Right lobe of liver (tissue), 6 donors: Measurements from ENCODE around the gene SAYSD1. TPM values are rescaled to one million over a fixed set of nuclear protein-coding genes. Genes with fewer than 3 reads are reported as not detected.
A peak's percentile ranks its signal among the peaks of the same experiment; 100 is the strongest.
"Not testable (repeated sequence)": the region's sequence is repeated elsewhere in the genome, so short reads cannot be mapped to it uniquely, and the experiment has no call there.

Experiments used
- ATAC-seq, 4 donors: fragments of 200-7000 bp; cut with Tn5 transposase; one replicate each; pipeline ENCODE4 v1.9.1; 2020; ENCODE audit warnings: mild to moderate bottlenecking in 4 of 4, moderate library complexity in 4 of 4
- DNase-seq, 3 donors: peaks; one replicate each; pipeline ENCODE4 v3.0.0-alpha.2; 2020
- H3K27ac ChIP-seq, 3 donors: fragments of 200-600 bp; one replicate each; pipeline ENCODE4 v1.8.0; 2022
- H3K27me3 ChIP-seq, 2 donors: fragments of 200-600 bp; one replicate each; pipeline ENCODE4 v1.8.0; 2022
- H3K36me3 ChIP-seq, 4 donors: fragments of 200-600 bp; sonication (generic) in 1 of 4; one replicate each; pipeline versions ENCODE4 v1.5.1 to v1.8.0; 2017 to 2022; ENCODE audit warnings: control low read depth in 1 of 4
- H3K4me1 ChIP-seq, 4 donors: fragments of 200-600 bp; sonication (generic) in 1 of 4; one replicate each; pipeline versions ENCODE4 v1.5.1 to v1.8.0; 2017 to 2022; ENCODE audit warnings: control low read depth in 1 of 4
- H3K4me3 ChIP-seq, 3 donors: fragments of 200-600 bp; one replicate each; pipeline ENCODE4 v1.8.0; 2022
- H3K9me3 ChIP-seq, 4 donors: fragments of 200-600 bp; sonication (generic) in 1 of 4; one replicate each; pipeline versions ENCODE4 v1.5.1 to v1.8.0; 2017 to 2022; ENCODE audit warnings: control low read depth in 1 of 4
- POLR2A ChIP-seq: fragments of 450-650 bp; IDR thresholded peaks from one replicate; pipeline ENCODE4 v1.6.1; 2017; ENCODE audit warnings: antibody characterized with exemption, mild to moderate bottlenecking
- WGBS: methylation state at CpG from one replicate; pipeline ENCODE4 v1.1.6; 2018; ENCODE audit warnings: low coverage, low lambda C conversion rate; ENCODE audit not compliant: insufficient coverage; ENCODE audit errors: missing lambda C conversion rate; 5-methylcytosine and 5-hydroxymethylcytosine counted together
- intact Hi-C, 2 donors: fragments of 100-400 bp; cut with DNase I; formaldehyde crosslinking; loops; one replicate each; pipeline versions ENCODE4 v1.11.2 to v1.14.1; 2022
- total RNA-seq, 6 experiments: library from RNA; depleted of rRNA in 2 of 6; stranded (reverse); fragments of >200 nt in 2 of 6; fragmentation: NEBNext Ultra II Directional in 3 of 6; extraction: Animal tissue kit (Norgen Biotek cat#: 25700) in 3 of 6; gene quantifications; one replicate each; pipeline versions ENCODE4 v1.1.0 to v1.2.4, GENCODE V29; 2016 to 2023
- TF ChIP-seq, protein P1 (sequence below), 4 donors: fragments of 200-600 bp in 3 of 4; fragments of 450-650 bp in 1 of 4; IDR thresholded peaks; one replicate each; pipeline versions ENCODE4 v1.5.1 to v1.8.0; 2016 to 2022; ENCODE audit warnings: antibody characterized with exemption in 4 of 4, mild to moderate bottlenecking in 2 of 4
- donor health status: DM: no; HTN: yes; CAD: no.
- donor health status: DM: no; HTN: no; CAD: no.
- donor health status: DM: no; HTN: no; CAD: no.
- donor health status: DM: no; HTN: yes; CAD: no.
- donor health status: DM: no; HTN: yes; CAD: no.

SAYSD1 gene
- total RNA-seq, 6 experiments from 2014 or later: 4.3 to 9.3 (median 7.0) TPM

GRCh38 chr6:39143238-39143930, 28.4 kb upstream of the SAYSD1 start:
- ATAC-seq: no peak
- intact Hi-C loops: no loop called here
- no peak for DNase-seq

GRCh38 chr6:39140556-39141167, 25.7 kb upstream of the SAYSD1 start:
- DNase-seq: no peak
- H3K27me3 ChIP-seq: no peaks in the 10 kb centered on the region
- H3K4me1 ChIP-seq: no peaks in the 10 kb centered on the region
- TF ChIP-seq, protein P1, sequence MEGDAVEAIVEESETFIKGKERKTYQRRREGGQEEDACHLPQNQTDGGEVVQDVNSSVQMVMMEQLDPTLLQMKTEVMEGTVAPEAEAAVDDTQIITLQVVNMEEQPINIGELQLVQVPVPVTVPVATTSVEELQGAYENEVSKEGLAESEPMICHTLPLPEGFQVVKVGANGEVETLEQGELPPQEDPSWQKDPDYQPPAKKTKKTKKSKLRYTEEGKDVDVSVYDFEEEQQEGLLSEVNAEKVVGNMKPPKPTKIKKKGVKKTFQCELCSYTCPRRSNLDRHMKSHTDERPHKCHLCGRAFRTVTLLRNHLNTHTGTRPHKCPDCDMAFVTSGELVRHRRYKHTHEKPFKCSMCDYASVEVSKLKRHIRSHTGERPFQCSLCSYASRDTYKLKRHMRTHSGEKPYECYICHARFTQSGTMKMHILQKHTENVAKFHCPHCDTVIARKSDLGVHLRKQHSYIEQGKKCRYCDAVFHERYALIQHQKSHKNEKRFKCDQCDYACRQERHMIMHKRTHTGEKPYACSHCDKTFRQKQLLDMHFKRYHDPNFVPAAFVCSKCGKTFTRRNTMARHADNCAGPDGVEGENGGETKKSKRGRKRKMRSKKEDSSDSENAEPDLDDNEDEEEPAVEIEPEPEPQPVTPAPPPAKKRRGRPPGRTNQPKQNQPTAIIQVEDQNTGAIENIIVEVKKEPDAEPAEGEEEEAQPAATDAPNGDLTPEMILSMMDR (IDR thresholded peaks at IDR 0.05): no peak
- TF ChIP-seq POLR2A: no peak
- ATAC-seq: no peak
- WGBS: 38% methylated on average over 6 of the region's 7 CpGs
- no peak overlapping the region for H3K4me3 ChIP-seq
- H3K27ac ChIP-seq: no peak overlapping the region
- intact Hi-C loops: no loop called here
- H3K36me3 ChIP-seq: no peaks in the 10 kb centered on the region
- H3K9me3 ChIP-seq: no peaks in the 10 kb centered on the region

More at GRCh38 chr6:39143238-39143930, 28.4 kb upstream of the SAYSD1 start:
- 83% methylated on average over 12 of the region's 13 CpGs for WGBS
- TF ChIP-seq POLR2A: no peak
- TF ChIP-seq, protein P1 (IDR thresholded peaks at IDR 0.05): no peak
- no peaks in the 10 kb centered on the region for H3K9me3 ChIP-seq
- no peaks in the 10 kb centered on the region for H3K36me3 ChIP-seq
- no peaks in the 10 kb centered on the region for H3K27me3 ChIP-seq
- H3K4me1 ChIP-seq: no peaks in the 10 kb centered on the region
- no peak overlapping the region for H3K4me3 ChIP-seq
- no peak overlapping the region for H3K27ac ChIP-seq

DNA sequence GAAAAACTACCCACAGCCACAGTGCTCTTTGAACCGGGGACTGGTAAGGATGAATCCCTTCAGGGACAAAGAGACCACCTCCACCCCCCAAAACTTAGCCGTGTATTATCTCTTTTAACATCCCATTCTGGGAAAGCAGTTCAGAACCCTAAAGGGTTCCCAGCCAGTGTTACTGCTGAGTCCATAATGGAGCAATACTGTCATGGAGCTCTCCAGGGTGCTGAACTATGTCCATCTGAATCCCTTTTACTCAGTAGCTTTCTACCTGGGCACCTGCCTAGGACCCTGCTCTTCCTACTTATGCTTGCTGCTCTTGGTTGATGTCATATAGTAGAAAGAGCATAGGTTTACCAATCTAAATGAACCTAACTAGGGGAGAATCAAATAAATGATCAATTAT, 22.3 kb upstream of the SAYSD1 start:
- intact Hi-C loops: no loop called here
- WGBS: 20% methylated on average over 1 of the region's 2 CpGs
- Histone ChIP-seq H3K27ac (no peak overlapping the region), H3K4me1 (no peaks in the 10 kb centered on the region), H3K27me3 (no peaks in the 10 kb centered on the region), H3K4me3 (no peak overlapping the region), H3K9me3 (no peaks in the 10 kb centered on the region), H3K36me3 (no peaks in the 10 kb centered on the region)
- ATAC-seq: peak in 3 of 4 donors; percentile 55 to 61 (median 56)
- no peak for DNase-seq
- TF ChIP-seq POLR2A: no peak
- TF ChIP-seq, protein P1 (IDR thresholded peaks at IDR 0.05): no peak

GRCh38 chr6:39136207-39136606, 21.2 kb upstream of the SAYSD1 start:
- DNase-seq, H3K4me3 ChIP-seq, intact Hi-C loops, H3K4me1 ChIP-seq, H3K36me3 ChIP-seq, H3K27ac ChIP-seq, H3K9me3 ChIP-seq, H3K27me3 ChIP-seq, ATAC-seq: not testable (repeated sequence)
- WGBS: 60% methylated on average over 7 of the region's 7 CpGs

DNA sequence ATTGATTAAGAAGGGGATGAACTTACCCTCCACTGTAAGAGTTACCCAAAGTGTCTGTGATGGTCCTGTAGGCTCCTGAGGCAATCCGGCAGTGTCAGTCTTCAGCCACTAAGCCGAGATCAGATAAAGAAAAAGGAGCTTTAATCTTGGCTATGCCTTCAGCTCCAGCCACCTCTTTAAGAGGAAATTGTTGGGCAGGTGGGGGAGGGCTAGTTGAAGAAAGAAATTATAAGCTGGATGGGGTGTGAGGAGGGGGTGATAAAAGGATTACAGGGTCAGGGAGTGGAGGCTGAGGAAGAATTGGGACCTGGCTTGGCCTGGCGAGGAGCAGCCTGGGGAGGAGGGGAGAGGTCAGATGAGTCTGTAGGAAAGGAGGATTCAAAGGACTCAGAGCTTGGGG, 19.8 kb upstream of the SAYSD1 start:
- H3K36me3 ChIP-seq, ATAC-seq, H3K4me1 ChIP-seq, DNase-seq, H3K27me3 ChIP-seq, H3K9me3 ChIP-seq, H3K4me3 ChIP-seq, intact Hi-C loops, H3K27ac ChIP-seq: not testable (repeated sequence)
- 60% methylated on average over 3 of the region's 3 CpGs for WGBS
